IMR-90 (cell line): ENCODE data around the gene SAMD4B.

Source experiments
- CTCF ChIP-seq: conservative IDR thresholded peaks from 2 replicates; pipeline ENCODE4 v1.5.1; 2012; ENCODE audit warnings: mild to moderate bottlenecking, low read depth, low read length, improper control_type of control experiment
- ELK1 ChIP-seq: fragments of 150-350 bp; IDR thresholded peaks from 2 replicates; pipeline ENCODE4 v1.6.1; 2016; ENCODE audit warnings: low read depth, mild to moderate bottlenecking, low read length, moderate library complexity, borderline replicate concordance
- RFX5 ChIP-seq: IDR thresholded peaks from 2 replicates; pipeline ENCODE4 v1.8.0; 2012; ENCODE audit warnings: low read depth, mild to moderate bottlenecking, low read length, moderate library complexity
- USF2 ChIP-seq: fragments of 150-350 bp; IDR thresholded peaks from 2 replicates; pipeline ENCODE4 v1.6.1; 2017; ENCODE audit warnings: mild to moderate bottlenecking, antibody characterized with exemption, low read length, low read depth

GRCh38 chr19:39362682-39363657 is 20.7 kb downstream of the SAMD4B start:
- TF ChIP-seq CTCF (no peak), RFX5 (no peak), ELK1 (no peak), USF2 (0 out of 2 replicates have a peak, but pooled peaks have one; percentile 11)
